ENCODE measurements around the gene ZNF385C. TPM values are rescaled to one million over a fixed set of nuclear protein-coding genes. Genes with fewer than 3 reads are reported as not detected.

Gene ZNF385C
- total and polyA plus RNA-seq, 2 experiments from 2014 or later: not detected

- H3K9me2 ChIP-seq (ENCODE audit: insufficient read depth): no peaks in the 10 kb centered on the region
- H4K20me1 ChIP-seq (ENCODE audit: insufficient read depth): no peaks in the 10 kb centered on the region
- peak; percentile 44 for DNase-seq
- in situ Hi-C loops (cut with MboI): no loop called here
- no peak overlapping the region for H3K4me2 ChIP-seq (ENCODE audit: unreplicated experiment)
- H2AFZ ChIP-seq: no peak overlapping the region
- H3K27ac ChIP-seq: no peak overlapping the region
- peaks cover 24% of the 10 kb centered on the region for H3F3A ChIP-seq (ENCODE audit: insufficient read depth)
- H3K4me1 ChIP-seq (ENCODE audit: insufficient read depth): peaks cover 8% of the 10 kb centered on the region
- no peaks in the 10 kb centered on the region for H3K79me2 ChIP-seq (ENCODE audit: insufficient read depth)
- H3K9me3 ChIP-seq (ENCODE audit: low read depth): no peaks in the 10 kb centered on the region
- no peaks in the 10 kb centered on the region; the same call in 1 of the 2 replicates for H3K36me3 ChIP-seq (ENCODE audit: low read depth)
- H3K9ac ChIP-seq: no peak overlapping the region
- 43 to 45% methylated on average over 19 of the region's 19 CpGs for WGBS, 2 experiments (ENCODE audit: low coverage in 1 of 2, low lambda C conversion rate in 2 of 2, missing lambda C conversion rate in 2 of 2)
- TF ChIP-seq EZH2phosphoT487 (IDR thresholded peaks at IDR 0.05; ENCODE audit: insufficient read depth, low read depth) (no peak), EZH2 (IDR thresholded peaks at IDR 0.05; ENCODE audit: insufficient read depth, poor library complexity, severe bottlenecking) (no peak)
- H3K4me3 ChIP-seq: no peak overlapping the region
- no peaks in the 10 kb centered on the region for H3K27me3 ChIP-seq (replicated peaks; ENCODE audit: insufficient read depth)
Observed at GRCh38 chr17:42027961-42028790, 70.1 kb downstream of the ZNF385C start.

- 69 to 73% methylated on average over 5 of the region's 5 CpGs for WGBS, 2 experiments (ENCODE audit: low coverage in 1 of 2, low lambda C conversion rate in 2 of 2, missing lambda C conversion rate in 2 of 2)
- H3K27me3 ChIP-seq (replicated peaks; ENCODE audit: insufficient read depth): no peaks in the 10 kb centered on the region
- no peak overlapping the region for H2AFZ ChIP-seq
- no peak for DNase-seq
- no peak overlapping the region for H3K4me3 ChIP-seq
- peaks cover 8% of the 10 kb centered on the region for H3K4me1 ChIP-seq (ENCODE audit: insufficient read depth)
- H3K9ac ChIP-seq: no peak overlapping the region
- no peaks in the 10 kb centered on the region for H3K79me2 ChIP-seq (ENCODE audit: insufficient read depth)
- no peaks in the 10 kb centered on the region; the same call in 1 of the 2 replicates for H3K36me3 ChIP-seq (ENCODE audit: low read depth)
- no peak overlapping the region for H3K4me2 ChIP-seq (ENCODE audit: unreplicated experiment)
- no peaks in the 10 kb centered on the region for H3K9me3 ChIP-seq (ENCODE audit: low read depth)
- H3F3A ChIP-seq (ENCODE audit: insufficient read depth): peaks cover 28% of the 10 kb centered on the region
- TF ChIP-seq EZH2phosphoT487 (IDR thresholded peaks at IDR 0.05; ENCODE audit: insufficient read depth, low read depth) (no peak), EZH2 (IDR thresholded peaks at IDR 0.05; ENCODE audit: insufficient read depth, poor library complexity, severe bottlenecking) (no peak)
- in situ Hi-C loops (cut with MboI): no loop called here
- H3K9me2 ChIP-seq (ENCODE audit: insufficient read depth): no peaks in the 10 kb centered on the region
- H3K27ac ChIP-seq: no peak overlapping the region
- H4K20me1 ChIP-seq (ENCODE audit: insufficient read depth): no peaks in the 10 kb centered on the region
Observed at GRCh38 chr17:42027590-42027889, 70.7 kb downstream of the ZNF385C start.

- WGBS, 2 experiments (ENCODE audit: low coverage in 1 of 2, low lambda C conversion rate in 2 of 2, missing lambda C conversion rate in 2 of 2): 41 to 44% methylated on average over 16 to 17 of the region's 17 CpGs
- Histone ChIP-seq H3K9me2 (ENCODE audit: insufficient read depth) (no peaks in the 10 kb centered on the region), H3K4me2 (ENCODE audit: unreplicated experiment) (no peak overlapping the region), H2AFZ (no peak overlapping the region), H3K4me1 (ENCODE audit: insufficient read depth) (peaks cover 8% of the 10 kb centered on the region), H3K9me3 (ENCODE audit: low read depth) (no peaks in the 10 kb centered on the region), H3F3A (ENCODE audit: insufficient read depth) (peaks cover 28% of the 10 kb centered on the region), H3K27me3 (replicated peaks; ENCODE audit: insufficient read depth) (no peaks in the 10 kb centered on the region), H3K4me3 (no peak overlapping the region), H3K36me3 (ENCODE audit: low read depth) (no peaks in the 10 kb centered on the region; the same call in 1 of the 2 replicates), H3K9ac (no peak overlapping the region), H3K79me2 (ENCODE audit: insufficient read depth) (0 out of 2 replicates have a peak, but pooled peaks cover under 1% of the 10 kb centered on the region), H4K20me1 (ENCODE audit: insufficient read depth) (no peaks in the 10 kb centered on the region), H3K27ac (no peak overlapping the region)
- in situ Hi-C loops (cut with MboI): no loop called here
- TF ChIP-seq EZH2 (IDR thresholded peaks at IDR 0.05; ENCODE audit: insufficient read depth, poor library complexity, severe bottlenecking): no peak
- no peak for TF ChIP-seq EZH2phosphoT487 (IDR thresholded peaks at IDR 0.05; ENCODE audit: insufficient read depth, low read depth)
- DNase-seq: no peak
Observed at GRCh38 chr17:42026857-42027589, 71.2 kb downstream of the ZNF385C start.

GRCh38 chr17:42025936-42026335, 72.3 kb downstream of the ZNF385C start:
- Histone ChIP-seq H3F3A (ENCODE audit: insufficient read depth) (peaks cover 28% of the 10 kb centered on the region), H3K9ac (no peak overlapping the region), H3K9me2 (ENCODE audit: insufficient read depth) (no peaks in the 10 kb centered on the region), H3K27ac (no peak overlapping the region), H4K20me1 (ENCODE audit: insufficient read depth) (no peaks in the 10 kb centered on the region), H3K79me2 (ENCODE audit: insufficient read depth) (peaks cover 11% of the 10 kb centered on the region), H3K27me3 (replicated peaks; ENCODE audit: insufficient read depth) (no peaks in the 10 kb centered on the region), H2AFZ (no peak overlapping the region), H3K36me3 (ENCODE audit: low read depth) (no peaks in the 10 kb centered on the region; the same call in 1 of the 2 replicates), H3K4me3 (no peak overlapping the region), H3K9me3 (ENCODE audit: low read depth) (no peaks in the 10 kb centered on the region), H3K4me2 (ENCODE audit: unreplicated experiment) (no peak overlapping the region), H3K4me1 (ENCODE audit: insufficient read depth) (peaks cover 13% of the 10 kb centered on the region)
- no peak for TF ChIP-seq EZH2phosphoT487 (IDR thresholded peaks at IDR 0.05; ENCODE audit: insufficient read depth, low read depth)
- TF ChIP-seq EZH2 (IDR thresholded peaks at IDR 0.05; ENCODE audit: insufficient read depth, poor library complexity, severe bottlenecking): no peak
- 82 to 90% methylated on average over 3 of the region's 3 CpGs for WGBS, 2 experiments (ENCODE audit: low coverage in 1 of 2, low lambda C conversion rate in 2 of 2, missing lambda C conversion rate in 2 of 2)
- in situ Hi-C loops (cut with MboI): no loop called here
- DNase-seq: no peak
